Activated naive CD4-positive, alpha-beta T cell treated with anti-CD3 and anti-CD28 coated beads, Interleukin-2, amount 10 ng/mL, durations not matched to agents 5 hours and 36 hours (primary cell): ENCODE measurements around the gene SLC26A8. TPM values are rescaled to one million over a fixed set of nuclear protein-coding genes. Genes with fewer than 3 reads are reported as not detected.

Experiments used
- total RNA-seq, 2 experiments: library from RNA; stranded (reverse); gene quantifications; one replicate each; pipeline ENCODE4 v1.2.3, GENCODE V29; 2021

Gene SLC26A8
- not detected for total RNA-seq

GRCh38 chr6:36023996-36024795 lies at the start of gene SLC26A8:
SLC26A8 (minus strand) TSS chr6:36024641; CDS start chr6:36019707, 4,934 bp downstream.

GRCh38 chr6:36027501-36028087 lies 3.2 kb upstream of the SLC26A8 start, which contains the start of gene MAPK14:
MAPK14 (plus strand) TSS chr6:36027808; CDS start chr6:36028158, 350 bp downstream.

GRCh38 chr6:35920793-35921732 lies 103.4 kb downstream of the SLC26A8 start, which contains the start of gene SRPK1:
SRPK1 (minus strand) TSS chr6:35921098; CDS start chr6:35921056, 42 bp downstream.

Other genes starting within 250 kb of the SLC26A8 start
- not detected for gene CLPSL2, start 248.0 kb downstream of the SLC26A8 start, total RNA-seq
- gene CLPSL1, start 243.6 kb downstream of the SLC26A8 start, total RNA-seq: not detected
- not detected for gene CLPS, start 227.3 kb downstream of the SLC26A8 start, total RNA-seq
- gene LHFPL5, start 219.3 kb downstream of the SLC26A8 start, total RNA-seq: not detected
- gene SRPK1, start 103.5 kb downstream of the SLC26A8 start, total RNA-seq: 10 to 100 TPM; 69.9 to 70.9 TPM
- gene MAPK14, start 3.2 kb upstream of the SLC26A8 start, total RNA-seq: 10 to 100 TPM; 59.7 to 60.2 TPM
- gene MAPK13, start 105.9 kb upstream of the SLC26A8 start, total RNA-seq: 10 to 100 TPM; 46.9 to 50.7 TPM
- gene BRPF3, start 172.1 kb upstream of the SLC26A8 start, total RNA-seq: 10 to 100 TPM; 21.5 to 23.1 TPM
- not detected for gene PNPLA1, start 245.4 kb upstream of the SLC26A8 start, total RNA-seq